GM12878 (cell line): ENCODE measurements around the gene HPSE2. TPM values are rescaled to one million over a fixed set of nuclear protein-coding genes. Genes with fewer than 3 reads are reported as not detected.

Experiments used
- ATAC-seq: fragments of 200-7000 bp; cut with Tn5 transposase; 3 replicates; pipeline ENCODE4 v1.9.1; 2020; ENCODE audit warnings: mild to moderate bottlenecking, moderate library complexity
- BruUV-seq: library from RNA; stranded (reverse); fragments of 400-500 nt; replicated peaks from 2 replicates; lab custom pipeline; 2021; lab: Mats Ljungman, UMichigan
- CTCF ChIA-PET: fragments of 300-600 bp; sonication (Branson Sonifier 250); formaldehyde crosslinking; extraction: SDS; loops from one replicate; lab custom pipeline; 2021; ENCODE audit warnings: inconsistent platforms; lab: Yijun Ruan, JAX
- POLR2A ChIA-PET: fragments of 350-600 bp; formaldehyde crosslinking; extraction: SDS; loops from one replicate; lab custom pipeline; 2021; ENCODE audit warnings: inconsistent platforms; lab: Charles Lee
- RAD21 ChIA-PET: fragments of 300-600 bp; sonication (Branson Sonifier 250); formaldehyde crosslinking; loops from one replicate; lab custom pipeline; 2023; ENCODE audit warnings: antibody characterized with exemption; ENCODE audit not compliant: unreplicated experiment; lab: Charles Lee
- SMC1A ChIA-PET: fragments of 300-600 bp; sonication (Branson Sonifier 250); formaldehyde crosslinking; loops from one replicate; lab custom pipeline; 2023; ENCODE audit not compliant: unreplicated experiment, uncharacterized antibody; lab: Charles Lee
- DNase-seq: peaks from one replicate; pipeline ENCODE4 v3.0.0-alpha.2; 2011; ENCODE audit warnings: low read depth, low spot score
- FAIRE-seq: peaks from 3 replicates; lab custom pipeline; 2011; peaks lifted over from hg19 to GRCh38; lab: Jason Lieb, UNC
- H2AFZ ChIP-seq: 2 replicates; pipeline ENCODE4 v1.6.0; 2011; ENCODE audit warnings: low read depth, low read length, control low read depth; ENCODE audit not compliant: control insufficient read depth
- H3K27ac ChIP-seq: 2 replicates; pipeline ENCODE4 v1.5.1; 2011; ENCODE audit warnings: control low read depth; ENCODE audit not compliant: control insufficient read depth, insufficient read depth
- H3K27me3 ChIP-seq, 2 experiments: replicated peaks in 1 of 2; 2 replicates each; pipeline versions ENCODE4 v1.6.0 to v1.6.1; 2011; ENCODE audit warnings: low read length in 1 of 2; ENCODE audit not compliant: control insufficient read depth in 2 of 2, insufficient read depth in 2 of 2
- H3K36me3 ChIP-seq, 2 experiments: 2 replicates each; pipeline ENCODE4 v1.5.1; 2011; ENCODE audit warnings: low read length in 1 of 2; ENCODE audit not compliant: control insufficient read depth in 2 of 2, insufficient read depth in 2 of 2
- H3K4me1 ChIP-seq: 2 replicates; pipeline ENCODE4 v1.6.1; 2011; ENCODE audit warnings: mild to moderate bottlenecking, low read length, moderate library complexity, mixed read lengths; ENCODE audit not compliant: control insufficient read depth, insufficient read depth
- H3K4me2 ChIP-seq: 2 replicates; pipeline ENCODE4 v1.6.0; 2011; ENCODE audit warnings: control low read depth; ENCODE audit not compliant: control insufficient read depth, insufficient read depth
- H3K4me3 ChIP-seq: fragments of 200-600 bp; sonication (generic); 2 replicates; pipeline ENCODE4 v1.5.1; 2016
- H3K79me2 ChIP-seq: 2 replicates; pipeline ENCODE4 v1.6.0; 2011; ENCODE audit warnings: low read length; ENCODE audit not compliant: control insufficient read depth, insufficient read depth
- H3K9ac ChIP-seq: 2 replicates; pipeline ENCODE4 v1.8.0; 2011; ENCODE audit warnings: low read length, control low read depth, mixed read lengths; ENCODE audit not compliant: control insufficient read depth, insufficient read depth
- H3K9me3 ChIP-seq: replicated peaks from 3 replicates; pipeline ENCODE4 v1.5.1; 2011; ENCODE audit warnings: mild to moderate bottlenecking, low read length; ENCODE audit not compliant: control insufficient read depth, insufficient read depth
- H4K20me1 ChIP-seq: 2 replicates; pipeline ENCODE4 v1.6.0; 2011; ENCODE audit not compliant: control insufficient read depth, insufficient read depth
- EP300 ChIP-seq, 2 experiments: fragments of 150-350 bp in 1 of 2; IDR thresholded peaks; 2 replicates each; pipeline ENCODE4 v1.6.1; 2011 to 2012; ENCODE audit warnings: low read depth in 2 of 2, low read length in 2 of 2, borderline replicate concordance in 1 of 2, improper control_type of control experiment in 1 of 2, inconsistent platforms in 1 of 2; ENCODE audit not compliant: control insufficient read depth in 1 of 2
- FOS ChIP-seq: IDR thresholded peaks from 3 replicates; pipeline ENCODE4 v1.6.1; 2011; ENCODE audit warnings: borderline replicate concordance; ENCODE audit not compliant: insufficient read length; ENCODE audit errors: extremely low read depth
- IRF5 ChIP-seq: fragments of 450-650 bp; IDR thresholded peaks from 2 replicates; pipeline ENCODE4 v1.6.1; 2017; ENCODE audit warnings: borderline replicate concordance
- JUND ChIP-seq: IDR thresholded peaks from 2 replicates; pipeline ENCODE4 v1.6.1; 2012; ENCODE audit warnings: low read depth, mild to moderate bottlenecking, low read length, improper control_type of control experiment, moderate library complexity
- POLR2A ChIP-seq: IDR thresholded peaks from 2 replicates; pipeline ENCODE4 v1.6.1; 2011; ENCODE audit warnings: low read depth, mild to moderate bottlenecking, low read length
- POU2F2 ChIP-seq: IDR thresholded peaks from 3 replicates; pipeline ENCODE4 v1.6.1; 2011; ENCODE audit warnings: low read depth, mild to moderate bottlenecking, low read length, borderline replicate concordance
- RAD21 ChIP-seq: IDR thresholded peaks from 2 replicates; pipeline ENCODE4 v1.6.1; 2011; ENCODE audit warnings: mild to moderate bottlenecking, low read depth, low read length, moderate library complexity; ENCODE audit not compliant: insufficient read depth
- RBBP5 ChIP-seq: fragments of 200-600 bp; sonication (generic); conservative IDR thresholded peaks from 2 replicates; pipeline ENCODE4 v1.6.1; 2016
- SMAD5 ChIP-seq: IDR thresholded peaks from 2 replicates; pipeline ENCODE4 v1.6.1; 2016; ENCODE audit warnings: antibody characterized with exemption, low read depth
- WGBS: methylation state at CpG from one replicate; pipeline ENCODE4 v1.1.6; 2016; ENCODE audit warnings: low lambda C conversion rate; ENCODE audit not compliant: insufficient replicate concordance, insufficient coverage; ENCODE audit errors: missing lambda C conversion rate; 5-methylcytosine and 5-hydroxymethylcytosine counted together
- in situ Hi-C: fragments of 300-500 bp; cut with MboI; formaldehyde crosslinking; loops from 9 replicates; pipeline ENCODE4 v1.14.3; 2018; ENCODE audit warnings: mixed read lengths
- intact Hi-C: fragments of 100-400 bp; cut with micrococcal nuclease; formaldehyde crosslinking; loops from one replicate; pipeline ENCODE4 v1.14.2; 2022; ENCODE audit not compliant: unreplicated experiment
- polyA plus RNA-seq, 11 experiments: library from polyadenylated mRNA; depleted of rRNA in 4 of 11; unstranded in 6 of 11; stranded (reverse) in 5 of 11; fragments of >200 nt; fragmentation: Nextera tagmentation in 4 of 11; fragmentation: Illumina TruSeq in 1 of 11; extraction: Ambion mirVana in 4 of 11; extraction: Trizol in 1 of 11; gene quantifications; 1 replicate in 1 of 11; 2 replicates in 10 of 11; pipeline versions ENCODE4 v1.2.1 to v1.2.3, GENCODE V29; 2011 to 2016; ENCODE audit warnings: inconsistent platforms in 2 of 11, missing spikeins in 2 of 11, low read depth in 1 of 11
- total RNA-seq, 4 experiments: library from RNA; depleted of rRNA in 3 of 4; stranded (reverse); fragments of >200 nt in 3 of 4; fragmentation: Illumina TruSeq in 1 of 4; extraction: Trizol in 1 of 4; gene quantifications; 2 replicates each; pipeline versions ENCODE4 v1.2.1 to v1.2.3, GENCODE V29; 2013 to 2021
- TF ChIP-seq, protein P1 (sequence below): IDR thresholded peaks from 2 replicates; pipeline ENCODE4 v1.6.1; 2011; ENCODE audit warnings: mild to moderate bottlenecking, low read depth, low read length, moderate library complexity; ENCODE audit not compliant: insufficient replicate concordance
- TF ChIP-seq, protein P2 (sequence below): fragments of 450-650 bp; IDR thresholded peaks from 2 replicates; pipeline ENCODE4 v1.6.1; 2016; ENCODE audit warnings: mild to moderate bottlenecking

Gene HPSE2
- total and polyA plus RNA-seq, 10 of the 15 experiments (the other 5 are each of a cell fraction or from before 2014, with no cell fraction given), result 0.06 TPM; not detected in 9

GRCh38 chr10:98624963-98625362 lies 610.7 kb downstream of the HPSE2 start:
- H3K79me2 ChIP-seq, result no peaks in the 10 kb centered on the region
- POLR2A ChIA-PET, result no interaction called here
- no peaks in the 10 kb centered on the region for H3K36me3 ChIP-seq
- BruUV-seq, result no TSS peak
- intact Hi-C loops, result no loop called here
- no peak overlapping the region for H3K4me3 ChIP-seq
- RAD21 ChIA-PET, result no interaction called here
- in situ Hi-C loops, result no loop called here
- no peaks in the 10 kb centered on the region for H3K9me3 ChIP-seq
- no peaks in the 10 kb centered on the region; a peak in 1 of 4 replicates for H3K27me3 ChIP-seq
- no peak overlapping the region for H3K27ac ChIP-seq
- TF ChIP-seq, protein P1, sequence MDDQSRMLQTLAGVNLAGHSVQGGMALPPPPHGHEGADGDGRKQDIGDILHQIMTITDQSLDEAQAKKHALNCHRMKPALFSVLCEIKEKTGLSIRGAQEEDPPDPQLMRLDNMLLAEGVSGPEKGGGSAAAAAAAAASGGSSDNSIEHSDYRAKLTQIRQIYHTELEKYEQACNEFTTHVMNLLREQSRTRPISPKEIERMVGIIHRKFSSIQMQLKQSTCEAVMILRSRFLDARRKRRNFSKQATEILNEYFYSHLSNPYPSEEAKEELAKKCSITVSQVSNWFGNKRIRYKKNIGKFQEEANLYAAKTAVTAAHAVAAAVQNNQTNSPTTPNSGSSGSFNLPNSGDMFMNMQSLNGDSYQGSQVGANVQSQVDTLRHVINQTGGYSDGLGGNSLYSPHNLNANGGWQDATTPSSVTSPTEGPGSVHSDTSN, result no peak
- no peak for TF ChIP-seq FOS
- TF ChIP-seq, all 136 proteins: peak for 0
- FAIRE-seq (no peak), DNase-seq (no peak), ATAC-seq (no peak)
- whole genome bisulfite sequencing, result 11% methylated on average over 2 of the region's 2 CpGs
- H3K4me2 ChIP-seq, result no peak overlapping the region
- ChIA-PET CTCF (interaction anchor here (0.6 kb wide), 1 partner anchor 30 kb away, joined by 3 read pairs; no protein-coding TSS in a partner anchor), SMC1A (interaction anchor here (0.6 kb wide), 1 partner anchor 175 kb away, joined by 3 read pairs; no protein-coding TSS in a partner anchor)
- no peaks in the 10 kb centered on the region for H3K4me1 ChIP-seq
- no peaks in the 10 kb centered on the region for H4K20me1 ChIP-seq
- H2AFZ ChIP-seq, result no peak overlapping the region
- no peak overlapping the region for H3K9ac ChIP-seq

- Histone ChIP-seq H3K4me3 (no peak overlapping the region), H3K9me3 (no peaks in the 10 kb centered on the region), H3K79me2 (no peaks in the 10 kb centered on the region), H2AFZ (no peak overlapping the region), H3K4me1 (no peaks in the 10 kb centered on the region), H4K20me1 (no peaks in the 10 kb centered on the region), H3K36me3 (no peaks in the 10 kb centered on the region), H3K27me3 (no peaks in the 10 kb centered on the region; a peak in 1 of 4 replicates), H3K9ac (no peak overlapping the region), H3K4me2 (no peak overlapping the region), H3K27ac (no peak overlapping the region)
- ChIA-PET POLR2A (no interaction called here), RAD21 (interaction anchor here (0.5 kb wide), 1 partner anchor 666 kb away, joined by 3 read pairs; no protein-coding TSS in a partner anchor), CTCF (no interaction called here), SMC1A (no interaction called here)
- ATAC-seq (no peak), DNase-seq (no peak), FAIRE-seq (no peak)
- intact Hi-C loops, result no loop called here
- in situ Hi-C loops, result no loop called here
- BruUV-seq, result no TSS peak
- WGBS, result 1% methylated on average over 3 of the region's 3 CpGs
- TF ChIP-seq, protein P2, sequence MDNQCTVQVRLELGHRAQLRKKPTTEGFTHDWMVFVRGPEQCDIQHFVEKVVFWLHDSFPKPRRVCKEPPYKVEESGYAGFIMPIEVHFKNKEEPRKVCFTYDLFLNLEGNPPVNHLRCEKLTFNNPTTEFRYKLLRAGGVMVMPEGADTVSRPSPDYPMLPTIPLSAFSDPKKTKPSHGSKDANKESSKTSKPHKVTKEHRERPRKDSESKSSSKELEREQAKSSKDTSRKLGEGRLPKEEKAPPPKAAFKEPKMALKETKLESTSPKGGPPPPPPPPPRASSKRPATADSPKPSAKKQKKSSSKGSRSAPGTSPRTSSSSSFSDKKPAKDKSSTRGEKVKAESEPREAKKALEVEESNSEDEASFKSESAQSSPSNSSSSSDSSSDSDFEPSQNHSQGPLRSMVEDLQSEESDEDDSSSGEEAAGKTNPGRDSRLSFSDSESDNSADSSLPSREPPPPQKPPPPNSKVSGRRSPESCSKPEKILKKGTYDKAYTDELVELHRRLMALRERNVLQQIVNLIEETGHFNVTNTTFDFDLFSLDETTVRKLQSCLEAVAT, result no peak
- no peak for TF ChIP-seq EP300 (IDR thresholded peaks at IDR 0.05; ENCODE audit: borderline replicate concordance in 1 of 2, control insufficient read depth in 1 of 2, low read depth in 2 of 2, low read length in 2 of 2)
- no peak for TF ChIP-seq IRF5
- TF ChIP-seq RBBP5, result no peak
- no peak for TF ChIP-seq SMAD5
- no peak for TF ChIP-seq RAD21
- no peak for TF ChIP-seq JUND
- no peak for TF ChIP-seq POLR2A
- no peak for TF ChIP-seq POU2F2
These were observed 612.5 kb downstream of the HPSE2 start for GRCh38 chr10:98623176-98623575.
